Measurements from ENCODE around the gene KLHL29.

The KLHL29 gene

GRCh38 chr2:23630961-23631360 is 246.0 kb downstream of the KLHL29 start:
- no peaks in the 10 kb centered on the region for H3K36me3 ChIP-seq (ENCODE audit: insufficient read depth, low read length)
- H3K4me1 ChIP-seq (ENCODE audit: insufficient read depth, low read length, poor library complexity, severe bottlenecking): no peaks in the 10 kb centered on the region
- H3K9ac ChIP-seq (ENCODE audit: low read depth, low read length, poor library complexity, severe bottlenecking): no peak overlapping the region
- no peak overlapping the region for H3K4me2 ChIP-seq (ENCODE audit: low read depth, low read length, poor library complexity, severe bottlenecking)
- no peaks in the 10 kb centered on the region for H4K20me1 ChIP-seq (ENCODE audit: insufficient read depth, low read length, poor library complexity, severe bottlenecking)
- TF ChIP-seq CTCF (conservative IDR thresholded peaks at IDR 0.05; ENCODE audit: low read length) (no peak), EZH2phosphoT487 (IDR thresholded peaks at IDR 0.05; ENCODE audit: borderline replicate concordance) (no peak)
- no peaks in the 10 kb centered on the region for H3K27me3 ChIP-seq (ENCODE audit: insufficient read depth, low read length, poor library complexity, severe bottlenecking)
- H3K9me2 ChIP-seq (replicated peaks; ENCODE audit: low read depth, low read length): no peaks in the 10 kb centered on the region
- H3K4me3 ChIP-seq (ENCODE audit: low read length, poor library complexity, severe bottlenecking): no peak overlapping the region
- no peaks in the 10 kb centered on the region for H3K9me3 ChIP-seq (ENCODE audit: insufficient read depth, low read depth, low read length)
- no peaks in the 10 kb centered on the region for H3F3A ChIP-seq (ENCODE audit: low read depth)
- H2AFZ ChIP-seq (ENCODE audit: low read length): no peak overlapping the region
- H3K79me2 ChIP-seq (ENCODE audit: insufficient read depth, low read length): no peaks in the 10 kb centered on the region

- H3K36me3 ChIP-seq (ENCODE audit: insufficient read depth, low read length): no peaks in the 10 kb centered on the region
- no peaks in the 10 kb centered on the region for H3K9me3 ChIP-seq (ENCODE audit: insufficient read depth, low read depth, low read length)
- no peaks in the 10 kb centered on the region for H3K27me3 ChIP-seq (ENCODE audit: insufficient read depth, low read length, poor library complexity, severe bottlenecking)
- H3K4me2 ChIP-seq (ENCODE audit: low read depth, low read length, poor library complexity, severe bottlenecking): no peak overlapping the region
- TF ChIP-seq EZH2phosphoT487 (IDR thresholded peaks at IDR 0.05; ENCODE audit: borderline replicate concordance) (no peak), CTCF (conservative IDR thresholded peaks at IDR 0.05; ENCODE audit: low read length) (no peak)
- H3K4me3 ChIP-seq (ENCODE audit: low read length, poor library complexity, severe bottlenecking): no peak overlapping the region
- H3K4me1 ChIP-seq (ENCODE audit: insufficient read depth, low read length, poor library complexity, severe bottlenecking): no peaks in the 10 kb centered on the region
- H3K79me2 ChIP-seq (ENCODE audit: insufficient read depth, low read length): no peaks in the 10 kb centered on the region
- no peaks in the 10 kb centered on the region for H3K9me2 ChIP-seq (replicated peaks; ENCODE audit: low read depth, low read length)
- H2AFZ ChIP-seq (ENCODE audit: low read length): no peak overlapping the region
- no peaks in the 10 kb centered on the region for H4K20me1 ChIP-seq (ENCODE audit: insufficient read depth, low read length, poor library complexity, severe bottlenecking)
- no peak overlapping the region for H3K9ac ChIP-seq (ENCODE audit: low read depth, low read length, poor library complexity, severe bottlenecking)
- H3F3A ChIP-seq (ENCODE audit: low read depth): no peaks in the 10 kb centered on the region
Measured at GRCh38 chr2:23631389-23631788, 246.4 kb downstream of the KLHL29 start.

GRCh38 chr2:23632386-23632785 is 247.4 kb downstream of the KLHL29 start:
- Histone ChIP-seq H3K4me2 (ENCODE audit: low read depth, low read length, poor library complexity, severe bottlenecking) (no peak overlapping the region), H3K4me3 (ENCODE audit: low read length, poor library complexity, severe bottlenecking) (no peak overlapping the region), H3K4me1 (ENCODE audit: insufficient read depth, low read length, poor library complexity, severe bottlenecking) (no peaks in the 10 kb centered on the region), H3K79me2 (ENCODE audit: insufficient read depth, low read length) (no peaks in the 10 kb centered on the region), H3K27me3 (ENCODE audit: insufficient read depth, low read length, poor library complexity, severe bottlenecking) (no peaks in the 10 kb centered on the region), H3K36me3 (ENCODE audit: insufficient read depth, low read length) (no peaks in the 10 kb centered on the region), H3K9me2 (replicated peaks; ENCODE audit: low read depth, low read length) (no peaks in the 10 kb centered on the region), H3K9ac (ENCODE audit: low read depth, low read length, poor library complexity, severe bottlenecking) (no peak overlapping the region), H3F3A (ENCODE audit: low read depth) (no peaks in the 10 kb centered on the region), H3K9me3 (ENCODE audit: insufficient read depth, low read depth, low read length) (no peaks in the 10 kb centered on the region), H2AFZ (ENCODE audit: low read length) (no peak overlapping the region), H4K20me1 (ENCODE audit: insufficient read depth, low read length, poor library complexity, severe bottlenecking) (no peaks in the 10 kb centered on the region)
- TF ChIP-seq EZH2phosphoT487 (IDR thresholded peaks at IDR 0.05; ENCODE audit: borderline replicate concordance) (no peak), CTCF (conservative IDR thresholded peaks at IDR 0.05; ENCODE audit: low read length) (no peak)

Measured in Loucy (cell line).